Measurements from ENCODE around the gene PSTPIP2. TPM values are rescaled to one million over a fixed set of nuclear protein-coding genes. Genes with fewer than 3 reads are reported as not detected.
"Not testable (repeated sequence)": the region's sequence is repeated elsewhere in the genome, so short reads cannot be mapped to it uniquely, and the experiment has no call there.

PSTPIP2 gene
- total RNA-seq, 1 donor from 2014 or later = 6.9 TPM

GRCh38 chr18:46070815-46071652 lies 1.0 kb downstream of the PSTPIP2 start:
- DNase-seq (ENCODE audit: extremely low read depth, low read depth, low spot score) = no peak

DNA sequence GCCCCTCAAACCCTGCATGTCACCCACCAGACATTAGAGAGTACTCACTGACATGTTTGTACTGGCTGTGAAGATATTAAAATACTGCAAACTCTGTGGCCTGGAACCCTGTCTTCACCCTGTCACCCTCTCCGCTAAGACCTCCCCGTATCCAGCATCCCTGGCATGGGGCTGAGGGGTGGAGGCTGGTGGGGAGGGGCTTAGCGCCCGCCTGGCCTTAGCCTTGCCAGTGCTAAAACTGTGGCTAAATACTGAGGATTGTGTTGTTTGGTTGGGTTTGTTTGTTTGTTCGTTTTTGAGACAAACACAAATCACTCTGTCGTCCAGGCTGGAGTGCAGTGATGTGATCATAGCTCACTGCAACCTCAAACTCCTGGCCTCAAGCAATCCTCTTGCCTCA lies 1.8 kb downstream of the PSTPIP2 start:
- DNase-seq (ENCODE audit: extremely low read depth, low read depth, low spot score) = no peak

DNA sequence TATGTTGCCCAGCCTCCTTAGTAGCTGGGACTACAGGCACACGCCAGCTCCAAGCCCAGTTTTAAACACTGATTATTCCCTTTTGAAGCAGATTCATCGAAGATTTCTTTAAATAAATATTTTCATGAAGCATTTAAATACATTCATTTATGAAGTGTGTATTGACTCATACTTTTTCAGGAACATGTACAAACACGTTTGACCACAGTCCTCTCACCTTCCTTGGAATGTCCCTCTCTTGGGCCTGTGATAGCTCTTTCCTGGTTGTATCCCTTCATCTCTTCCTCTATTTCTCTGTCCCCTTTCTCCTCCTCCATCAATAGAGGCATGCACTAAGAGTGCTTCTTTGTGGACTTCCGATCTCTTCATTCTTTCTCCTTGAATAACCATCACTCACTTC lies 2.5 kb downstream of the PSTPIP2 start:
- DNase-seq (ENCODE audit: extremely low read depth, low read depth, low spot score) = no peak

- no peak for DNase-seq (ENCODE audit: extremely low read depth, low read depth, low spot score)
Measured at GRCh38 chr18:46068763-46069162, 3.3 kb downstream of the PSTPIP2 start.

DNA sequence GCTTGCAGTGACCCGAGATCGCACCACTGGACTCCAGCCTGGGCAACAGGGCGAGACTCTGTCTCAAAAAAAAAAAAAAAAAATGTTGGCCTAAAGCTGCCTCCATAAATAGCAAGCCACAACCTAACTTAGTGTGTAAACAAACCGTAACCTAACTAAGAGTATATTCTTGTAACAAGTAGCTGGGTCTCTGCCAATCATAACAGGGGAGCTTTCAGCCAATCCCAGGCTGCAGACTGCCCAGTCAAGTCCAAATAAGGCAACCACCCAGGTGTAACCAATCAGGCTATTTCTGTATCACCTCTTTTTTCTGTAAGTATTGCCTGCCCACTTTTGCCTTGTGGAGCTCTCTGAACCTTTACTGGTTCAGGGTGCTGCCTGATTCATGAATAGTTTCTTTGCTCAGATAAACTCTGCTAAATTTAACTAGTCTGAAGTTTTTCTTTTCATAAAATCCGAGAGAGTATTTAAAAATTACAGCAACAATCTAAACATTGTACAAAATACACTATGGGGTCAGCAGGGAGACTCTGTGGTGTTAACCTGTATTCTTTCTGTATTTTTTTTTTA lies 4.5 kb downstream of the PSTPIP2 start:
- peak; percentile 18 for DNase-seq (ENCODE audit: extremely low read depth, low read depth, low spot score)

- no peak for DNase-seq (ENCODE audit: extremely low read depth, low read depth, low spot score)
Measured at GRCh38 chr18:46062781-46063180, 9.3 kb downstream of the PSTPIP2 start.

DNA sequence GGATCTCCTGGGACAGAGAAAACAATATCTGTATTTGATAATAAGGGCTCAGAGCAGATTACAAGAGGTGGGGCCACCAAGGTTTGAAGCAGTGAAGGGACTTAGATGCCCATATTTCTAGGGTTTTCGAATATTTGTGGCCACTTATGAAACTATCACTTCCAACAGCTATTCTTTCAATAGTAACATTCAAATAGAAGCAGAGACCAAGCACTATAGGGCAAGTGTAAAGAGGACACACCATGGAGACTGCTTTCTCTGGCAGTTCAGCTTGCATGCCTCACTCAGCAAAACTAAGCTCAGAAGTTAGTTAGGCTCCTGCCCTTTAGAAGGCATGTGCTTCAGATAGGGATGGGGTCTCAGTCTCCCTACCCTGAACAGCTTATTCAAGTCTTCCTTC lies 10.3 kb downstream of the PSTPIP2 start:
- DNase-seq (ENCODE audit: extremely low read depth, low read depth, low spot score) = no peak

- DNase-seq (ENCODE audit: extremely low read depth, low read depth, low spot score) = no peak
Measured at GRCh38 chr18:46061387-46061786, 10.7 kb downstream of the PSTPIP2 start.

- no peak for DNase-seq (ENCODE audit: extremely low read depth, low read depth, low spot score)
Measured at GRCh38 chr18:46060359-46060841, 11.7 kb downstream of the PSTPIP2 start.

DNA sequence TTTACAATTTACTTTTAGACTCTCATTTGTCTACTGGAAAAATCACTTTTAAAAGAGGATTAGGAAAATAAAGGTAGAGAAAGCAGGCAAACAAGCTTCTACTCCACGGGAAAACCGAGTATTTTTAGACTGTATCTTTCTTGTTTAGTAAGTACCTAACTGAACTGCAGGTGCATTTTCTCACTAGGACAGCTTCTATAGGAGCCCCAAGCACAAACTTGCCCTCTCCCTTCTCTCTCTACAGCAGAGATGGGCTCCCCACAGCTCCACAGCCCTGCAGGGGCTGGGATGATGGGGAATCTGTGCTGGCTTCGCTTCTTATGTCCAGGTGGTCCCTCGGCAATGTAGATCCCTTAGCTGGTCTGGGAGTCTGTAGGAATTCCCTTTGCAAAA lies 16.2 kb downstream of the PSTPIP2 start:
- DNase-seq (ENCODE audit: extremely low read depth, low read depth, low spot score) = no peak

- no peak for DNase-seq (ENCODE audit: extremely low read depth, low read depth, low spot score)
Measured at GRCh38 chr18:46054956-46055837, 16.9 kb downstream of the PSTPIP2 start.

GRCh38 chr18:46053368-46054095 lies 18.5 kb downstream of the PSTPIP2 start:
- no peak for DNase-seq (ENCODE audit: extremely low read depth, low read depth, low spot score)

GRCh38 chr18:46051731-46052461 lies 20.2 kb downstream of the PSTPIP2 start:
- no peak for DNase-seq (ENCODE audit: extremely low read depth, low read depth, low spot score)

DNA sequence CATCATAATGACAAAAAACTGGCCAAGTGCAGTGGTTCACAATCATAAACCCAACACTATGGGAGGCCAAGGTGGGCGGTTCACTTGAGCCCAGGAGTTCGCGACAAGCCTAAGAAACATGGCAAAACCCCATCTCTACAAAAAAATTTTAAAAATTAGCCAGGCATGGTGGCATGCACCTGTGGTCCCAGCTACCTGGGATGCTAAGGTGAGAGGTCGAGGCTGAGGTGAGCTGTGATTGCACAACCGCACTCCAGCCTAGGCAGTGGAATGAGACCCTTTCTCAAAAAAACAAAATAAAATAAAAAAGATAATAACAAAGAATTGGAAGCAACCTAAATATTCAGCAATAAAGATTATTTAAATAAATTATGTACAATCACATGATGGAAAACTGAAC lies 21.8 kb downstream of the PSTPIP2 start:
- no peak for DNase-seq (ENCODE audit: extremely low read depth, low read depth, low spot score)

- no peak for DNase-seq (ENCODE audit: extremely low read depth, low read depth, low spot score)
Measured at GRCh38 chr18:46048641-46049040, 23.4 kb downstream of the PSTPIP2 start.

GRCh38 chr18:46047369-46047768 lies 24.7 kb downstream of the PSTPIP2 start:
- not testable (repeated sequence) for DNase-seq (ENCODE audit: extremely low read depth, low read depth, low spot score)

DNA sequence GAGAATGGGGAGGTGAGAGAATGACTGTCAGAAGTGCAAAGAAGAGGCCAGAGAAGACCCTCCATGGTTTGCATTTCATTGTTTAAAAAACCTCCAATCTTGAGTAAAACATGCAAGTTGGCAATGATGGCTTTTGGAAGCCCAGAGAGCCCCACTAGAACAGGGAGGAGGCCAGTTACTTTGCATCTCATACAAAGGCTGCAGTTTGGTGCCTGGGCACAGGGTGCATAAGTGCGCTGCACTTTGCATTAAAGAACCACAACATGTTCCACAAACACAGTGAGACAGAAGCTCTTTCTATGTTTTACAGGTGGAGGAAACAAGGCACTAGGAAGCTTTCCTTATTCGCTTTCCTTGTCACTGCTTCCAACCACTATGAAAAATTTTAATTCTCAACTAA lies 25.4 kb downstream of the PSTPIP2 start:
- DNase-seq (ENCODE audit: extremely low read depth, low read depth, low spot score) = no peak

- no peak for DNase-seq (ENCODE audit: extremely low read depth, low read depth, low spot score)
Measured at GRCh38 chr18:46046126-46046525, 25.9 kb downstream of the PSTPIP2 start.

GRCh38 chr18:46042571-46043123 lies 29.4 kb downstream of the PSTPIP2 start:
- DNase-seq (ENCODE audit: extremely low read depth, low read depth, low spot score) = no peak

DNA sequence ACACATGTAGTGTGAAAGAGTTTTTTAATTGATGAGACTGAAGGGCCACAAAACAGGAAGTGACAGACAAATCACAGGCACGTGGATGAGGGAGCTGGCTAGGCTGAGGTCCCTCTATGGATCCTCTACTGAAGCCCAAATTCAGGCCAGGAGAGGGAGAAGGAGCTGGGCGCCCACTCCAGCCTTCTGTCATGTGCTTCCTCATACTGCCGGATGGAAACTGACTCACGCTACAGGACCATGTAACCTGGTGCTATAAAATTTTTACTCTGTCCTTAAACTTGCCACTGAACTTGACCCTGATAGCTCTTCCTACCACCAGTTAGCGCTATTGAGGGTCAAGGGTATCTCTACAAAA lies 31.3 kb downstream of the PSTPIP2 start:
- DNase-seq (ENCODE audit: extremely low read depth, low read depth, low spot score) = no peak
